ENCODE results near the gene MAPK8IP1. TPM values are rescaled to one million over a fixed set of nuclear protein-coding genes. Genes with fewer than 3 reads are reported as not detected.

MAPK8IP1 gene
- total and polyA plus RNA-seq, 2 donors (not counting 1 experiment from before 2014, with no cell fraction given), result 2.1 to 4.0 TPM

- no peak for TF ChIP-seq EZH2 (IDR thresholded peaks at IDR 0.05; ENCODE audit: borderline replicate concordance, insufficient read depth, low read depth, low read length, poor library complexity, severe bottlenecking)
- TF ChIP-seq, protein P1, sequence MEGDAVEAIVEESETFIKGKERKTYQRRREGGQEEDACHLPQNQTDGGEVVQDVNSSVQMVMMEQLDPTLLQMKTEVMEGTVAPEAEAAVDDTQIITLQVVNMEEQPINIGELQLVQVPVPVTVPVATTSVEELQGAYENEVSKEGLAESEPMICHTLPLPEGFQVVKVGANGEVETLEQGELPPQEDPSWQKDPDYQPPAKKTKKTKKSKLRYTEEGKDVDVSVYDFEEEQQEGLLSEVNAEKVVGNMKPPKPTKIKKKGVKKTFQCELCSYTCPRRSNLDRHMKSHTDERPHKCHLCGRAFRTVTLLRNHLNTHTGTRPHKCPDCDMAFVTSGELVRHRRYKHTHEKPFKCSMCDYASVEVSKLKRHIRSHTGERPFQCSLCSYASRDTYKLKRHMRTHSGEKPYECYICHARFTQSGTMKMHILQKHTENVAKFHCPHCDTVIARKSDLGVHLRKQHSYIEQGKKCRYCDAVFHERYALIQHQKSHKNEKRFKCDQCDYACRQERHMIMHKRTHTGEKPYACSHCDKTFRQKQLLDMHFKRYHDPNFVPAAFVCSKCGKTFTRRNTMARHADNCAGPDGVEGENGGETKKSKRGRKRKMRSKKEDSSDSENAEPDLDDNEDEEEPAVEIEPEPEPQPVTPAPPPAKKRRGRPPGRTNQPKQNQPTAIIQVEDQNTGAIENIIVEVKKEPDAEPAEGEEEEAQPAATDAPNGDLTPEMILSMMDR (IDR thresholded peaks at IDR 0.05), result no peak
- 81% methylated on average over 3 of the region's 4 CpGs for WGBS (ENCODE audit: insufficient coverage)
- Histone ChIP-seq H3K9ac (ENCODE audit: low read length) (peak overlapping the region; percentile 67), H3K79me2 (ENCODE audit: control insufficient read depth, insufficient read depth, low read length) (peaks cover 39% of the 10 kb centered on the region), H3K9me3 (ENCODE audit: control extremely low read depth in 1 of 3, control insufficient read depth in 2 of 3, insufficient read depth in 1 of 3, low read length in 2 of 3) (no peaks in the 10 kb centered on the region), H3K4me2 (replicated peaks; ENCODE audit: low read depth, low read length, poor library complexity, severe bottlenecking) (peak overlapping the region; percentile 85), H2AFZ (ENCODE audit: insufficient read depth, low read depth, low read length, poor library complexity, severe bottlenecking) (no peak overlapping the region), H3K4me3 (ENCODE audit: control extremely low read depth in 1 of 5, extremely low read depth in 1 of 5, insufficient read depth in 1 of 5, low read depth in 2 of 5, low read length in 4 of 5) (peak overlapping the region in 4 of 5 experiments; percentile 52 to 92 (median 58)), H3K36me3 (replicated peaks in 1 of 2; ENCODE audit: control extremely low read depth in 1 of 2, control insufficient read depth in 1 of 2, extremely low read depth in 1 of 2, insufficient read depth in 2 of 2, low read length in 1 of 2) (no peaks in the 10 kb centered on the region), H3K4me1 (ENCODE audit: control insufficient read depth in 2 of 2, insufficient read depth in 2 of 2, low read length in 2 of 2) (peaks cover 26 to 36% of the 10 kb centered on the region in 2 donors), H4K20me1 (ENCODE audit: control insufficient read depth, insufficient read depth, low read length, poor library complexity, severe bottlenecking) (peaks cover 25% of the 10 kb centered on the region), H3K27me3 (replicated peaks in 1 of 4; ENCODE audit: control extremely low read depth in 1 of 4, control insufficient read depth in 3 of 4, insufficient read depth in 4 of 4, low read length in 3 of 4) (no peaks in the 10 kb centered on the region), H3K27ac (ENCODE audit: low read length in 2 of 2) (peak overlapping the region; percentile 80 to 93)
- peak overlapping the region; percentile 87 for H3K4me3 Mint-ChIP-seq
- H3K9me3 Mint-ChIP-seq (ENCODE audit: insufficient read depth), result no peaks in the 10 kb centered on the region
- ATAC-seq (ENCODE audit: low read depth) (no peak), DNase-seq (no peak)
- H3K27ac Mint-ChIP-seq, result peak overlapping the region; percentile 95
- intact Hi-C loops (cut with micrococcal nuclease), result loop anchor here (2.0 to 10.0 kb wide), 4 partner anchors 267 to 1241 kb away; partner anchors contain the start of gene PHF21A
- POLR2A ChIA-PET, result interaction anchor here (1.1 to 1.5 kb wide), 6 partner anchors 38 to 84 kb away, joined by 3 to 12 read pairs (median 4); partner anchors contain the start of genes PEX16 and SLC35C1
- CTCF ChIA-PET, result interaction anchor here (1.0 to 2.7 kb wide), 10 partner anchors 13 to 160 kb away, joined by 3 to 12 read pairs (median 6); partner anchors contain the start of gene SLC35C1
- peaks cover 56% of the 10 kb centered on the region for H3K4me1 Mint-ChIP-seq
- no peaks in the 10 kb centered on the region for H3K27me3 Mint-ChIP-seq
Observed at GRCh38 chr11:45846174-45846675, 39.2 kb upstream of the MAPK8IP1 start.

Measured in B cell (primary cell).